HCT116 (cell line): ENCODE measurements around the gene FBH1. TPM values are rescaled to one million over a fixed set of nuclear protein-coding genes. Genes with fewer than 3 reads are reported as not detected.
"Not testable (repeated sequence)": the region's sequence is repeated elsewhere in the genome, so short reads cannot be mapped to it uniquely, and the experiment has no call there.

Experiments used
- ATAC-seq: fragments of 200-7000 bp; cut with Tn5 transposase; 2 replicates; pipeline ENCODE4 v1.9.1; 2020; ENCODE audit warnings: mild to moderate bottlenecking, moderate library complexity
- BruUV-seq: library from RNA; stranded (reverse); fragments of 400-500 nt; replicated peaks from 2 replicates; lab custom pipeline; 2021; lab: Mats Ljungman, UMichigan
- CTCF ChIA-PET: fragments of 300-600 bp; sonication (Branson Sonifier 250); formaldehyde crosslinking; loops from one replicate; lab custom pipeline; 2021; ENCODE audit warnings: antibody characterized with exemption; lab: Charles Lee
- POLR2A ChIA-PET: fragments of 300-600, 350-600 bp; sonication (Branson Sonifier 250); formaldehyde crosslinking; loops from one replicate; lab custom pipeline; 2021; ENCODE audit warnings: antibody characterized with exemption; lab: Charles Lee
- RAD21 ChIA-PET, 2 experiments: fragments of 300-600 bp; sonication (Branson Sonifier 250); formaldehyde crosslinking; loops; one replicate each; lab custom pipeline; 2023; ENCODE audit warnings: low total read pairs in 2 of 2; ENCODE audit not compliant: uncharacterized antibody in 2 of 2, unreplicated experiment in 2 of 2, low non-redundant PET in 1 of 2; lab: Charles Lee
- DNase-seq: peaks from one replicate; pipeline ENCODE4 v3.0.0-alpha.2; 2010; ENCODE audit warnings: low read depth, low spot score
- H2AFZ ChIP-seq: fragments of 200-600 bp; shearing (Covaris generic), sonication (generic); 2 replicates; pipeline ENCODE4 v1.6.1; 2017; ENCODE audit warnings: low read depth, mixed run types, mixed read lengths, antibody characterized with exemption, low read length; ENCODE audit not compliant: poor library complexity, severe bottlenecking
- H3K27ac ChIP-seq: 2 replicates; pipeline ENCODE4 v1.5.1; 2012; ENCODE audit warnings: low read depth, low read length
- H3K27me3 ChIP-seq: fragments of 200-600 bp; sonication (generic); 2 replicates; pipeline ENCODE4 v1.6.1; 2016; ENCODE audit warnings: mixed run types, low read length, mixed read lengths; ENCODE audit not compliant: insufficient read depth
- H3K36me3 ChIP-seq, 2 experiments: fragments of 200-500 bp in 1 of 2; fragments of 200-600 bp in 1 of 2; sonication (Bioruptor generic) in 1 of 2; sonication (generic) in 1 of 2; 2 replicates each; pipeline versions ENCODE4 v1.5.1 to v1.6.1; 2014 to 2016; ENCODE audit warnings: low read length in 2 of 2, inconsistent platforms in 1 of 2, mixed read lengths in 1 of 2, mixed run types in 1 of 2; ENCODE audit not compliant: insufficient read depth in 2 of 2, control insufficient read depth in 1 of 2
- H3K4me1 ChIP-seq, 2 experiments: fragments of 200-600 bp in 1 of 2; sonication (generic) in 1 of 2; 2 replicates each; pipeline versions ENCODE4 v1.5.1 to v1.6.1; 2012 to 2017; ENCODE audit warnings: low read length in 2 of 2, inconsistent platforms in 1 of 2, mild to moderate bottlenecking in 1 of 2, mixed read lengths in 1 of 2, mixed run types in 1 of 2, moderate library complexity in 1 of 2; ENCODE audit not compliant: insufficient read depth in 2 of 2, control insufficient read depth in 1 of 2
- H3K4me2 ChIP-seq: fragments of 200-600 bp; sonication (generic); 2 replicates; pipeline ENCODE4 v1.6.1; 2017; ENCODE audit warnings: mixed run types, low read length, mixed read lengths
- H3K4me3 ChIP-seq, 2 experiments: fragments of 200-600 bp in 1 of 2; sonication (generic) in 1 of 2; replicated peaks in 1 of 2; 2 replicates each; pipeline ENCODE4 v1.5.1; 2011 to 2016; ENCODE audit warnings: low read length in 2 of 2, control low read depth in 1 of 2, low read depth in 1 of 2, mild to moderate bottlenecking in 1 of 2, mixed read lengths in 1 of 2, mixed run types in 1 of 2
- H3K79me2 ChIP-seq: fragments of 200-600 bp; sonication (generic); 2 replicates; pipeline ENCODE4 v1.6.1; 2017; ENCODE audit warnings: mild to moderate bottlenecking, mixed run types, low read length, moderate library complexity, mixed read lengths; ENCODE audit not compliant: insufficient read depth
- H3K9ac ChIP-seq: fragments of 200-600 bp; sonication (generic); 2 replicates; pipeline ENCODE4 v1.6.1; 2016; ENCODE audit warnings: low read length, mixed read lengths
- H3K9me2 ChIP-seq: fragments of 200-600 bp; sonication (generic), shearing (Covaris generic); 2 replicates; pipeline ENCODE4 v1.6.1; 2017; ENCODE audit warnings: mixed run types, mild to moderate bottlenecking, moderate library complexity; ENCODE audit not compliant: insufficient read depth
- H3K9me3 ChIP-seq, 2 experiments: fragments of 200-500 bp in 1 of 2; fragments of 200-600 bp in 1 of 2; sonication (Bioruptor generic) in 1 of 2; sonication (generic) in 1 of 2; 2 replicates each; pipeline ENCODE4 v1.6.1; 2014 to 2017; ENCODE audit warnings: low read length in 2 of 2, mixed read lengths in 2 of 2, inconsistent platforms in 1 of 2, low read depth in 1 of 2, mild to moderate bottlenecking in 1 of 2, mixed run types in 1 of 2, moderate library complexity in 1 of 2; ENCODE audit not compliant: control insufficient read depth in 1 of 2, insufficient read depth in 1 of 2
- H4K20me1 ChIP-seq: fragments of 200-600 bp; sonication (generic), shearing (Covaris generic); 2 replicates; pipeline ENCODE4 v1.6.1; 2017; ENCODE audit warnings: mixed run types, mild to moderate bottlenecking, moderate library complexity; ENCODE audit not compliant: insufficient read depth
- CEBPB ChIP-seq: IDR thresholded peaks from 2 replicates; pipeline ENCODE4 v1.6.1; 2012; ENCODE audit warnings: low read depth
- EGR1 ChIP-seq: IDR thresholded peaks from 2 replicates; pipeline ENCODE4 v1.6.1; 2012; ENCODE audit warnings: low read depth
- ELF1 ChIP-seq: IDR thresholded peaks from 2 replicates; pipeline ENCODE4 v1.6.1; 2012; ENCODE audit warnings: low read depth, borderline replicate concordance
- FOSL1 ChIP-seq: IDR thresholded peaks from 2 replicates; pipeline ENCODE4 v1.6.1; 2012; ENCODE audit warnings: low read depth
- JUND ChIP-seq: IDR thresholded peaks from 2 replicates; pipeline ENCODE4 v1.6.1; 2012
- POLR2A ChIP-seq: IDR thresholded peaks from 2 replicates; pipeline ENCODE4 v1.7.0; 2011; ENCODE audit warnings: borderline replicate concordance; ENCODE audit not compliant: insufficient read depth, insufficient read length; ENCODE audit errors: extremely low read depth
- POLR2AphosphoS5 ChIP-seq: IDR thresholded peaks from 2 replicates; pipeline ENCODE4 v1.6.1; 2011; ENCODE audit warnings: mild to moderate bottlenecking, low read depth, low read length, moderate library complexity
- RAD21 ChIP-seq: IDR thresholded peaks from 2 replicates; pipeline ENCODE4 v1.6.1; 2012; ENCODE audit warnings: low read depth, mild to moderate bottlenecking
- SIN3A ChIP-seq: IDR thresholded peaks from 2 replicates; pipeline ENCODE4 v1.6.1; 2012; ENCODE audit warnings: low read depth
- SRF ChIP-seq: IDR thresholded peaks from 2 replicates; pipeline ENCODE4 v1.6.1; 2012; ENCODE audit warnings: low read depth
- TCF7L2 ChIP-seq: IDR thresholded peaks from 2 replicates; pipeline ENCODE4 v1.7.0; 2011; ENCODE audit warnings: borderline replicate concordance, inconsistent platforms; ENCODE audit not compliant: insufficient read depth, insufficient read length; ENCODE audit errors: extremely low read depth
- ZFX ChIP-seq: fragments of 450-650 bp; IDR thresholded peaks from 2 replicates; pipeline ENCODE4 v1.6.1; 2017
- ZNF274 ChIP-seq: fragments of 200-500 bp; sonication (Bioruptor generic); IDR thresholded peaks from 2 replicates; pipeline ENCODE4 v1.6.1; 2014; ENCODE audit warnings: mild to moderate bottlenecking, low read depth, low read length, inconsistent platforms
- intact Hi-C: fragments of 100-400 bp; cut with micrococcal nuclease; formaldehyde crosslinking; loops from 2 replicates; pipeline ENCODE4 v1.10.0; 2022
- total RNA-seq: library from RNA; stranded (reverse); gene quantifications from one replicate; pipeline ENCODE4 v1.2.1, GENCODE V29; 2021; ENCODE audit not compliant: unreplicated experiment
- TF ChIP-seq, protein P1 (sequence below): IDR thresholded peaks from 2 replicates; pipeline ENCODE4 v1.6.1; 2012
- TF ChIP-seq, protein P2 (sequence below), 3 experiments: fragments of 200-600 bp in 1 of 3; sonication (generic) in 1 of 3; IDR thresholded peaks in 2 of 3; conservative IDR thresholded peaks in 1 of 3; 2 replicates each; pipeline ENCODE4 v1.5.1; 2012 to 2017; ENCODE audit warnings: low read depth in 2 of 3, low read length in 2 of 3, antibody characterized with exemption in 1 of 3, borderline replicate concordance in 1 of 3, control low read depth in 1 of 3, mild to moderate bottlenecking in 1 of 3, mixed read lengths in 1 of 3, mixed run types in 1 of 3, moderate library complexity in 1 of 3; ENCODE audit not compliant: insufficient read depth in 1 of 3
- TF ChIP-seq, protein P3 (sequence below): IDR thresholded peaks from 2 replicates; pipeline ENCODE4 v1.6.1; 2012; ENCODE audit warnings: low read depth

Gene FBH1
- total RNA-seq, 1 experiment from 2014 or later: 70.2 TPM

DNA sequence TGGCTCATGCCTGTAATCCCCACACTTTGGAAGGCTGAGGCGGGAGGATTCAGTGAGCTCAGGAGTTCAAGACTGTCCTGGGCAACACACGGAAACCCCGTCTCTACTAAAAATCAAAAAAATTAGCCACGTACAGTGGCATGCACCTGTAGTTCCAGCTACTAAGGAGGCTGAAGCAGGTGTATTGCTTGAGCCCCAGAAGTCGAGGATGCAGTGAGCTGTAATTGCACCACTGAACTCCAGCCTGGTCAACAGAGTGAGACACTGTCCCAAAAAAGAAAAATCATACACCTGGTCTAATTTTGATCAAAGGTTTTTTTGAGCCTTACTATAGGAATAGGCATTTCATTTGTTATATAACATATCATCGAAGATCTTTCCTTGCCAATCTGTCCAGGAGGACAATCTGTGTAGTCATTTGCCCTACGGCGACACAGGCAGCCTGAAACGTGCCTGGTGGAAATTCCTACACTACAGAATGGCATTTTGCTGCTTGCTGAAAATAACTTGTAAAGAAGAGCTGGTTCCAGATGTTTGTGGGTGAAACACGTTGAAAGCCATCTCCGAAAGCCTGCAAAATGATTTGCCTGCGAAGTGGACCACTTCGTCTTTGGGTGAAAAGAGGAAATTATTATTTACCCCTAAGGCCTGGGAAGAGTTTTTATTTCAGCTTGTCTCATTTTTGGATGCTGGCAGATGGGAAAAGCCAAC is 45.5 kb upstream of the FBH1 start:
- ATAC-seq (no peak), DNase-seq (no peak)
- POLR2A ChIA-PET: interaction anchor here (0.6 to 1.8 kb wide), 2 partner anchors 9 to 31 kb away, joined by 3 to 5 read pairs; partner anchors contain the start of gene GDI2
- Histone ChIP-seq H3K27me3 (no peaks in the 10 kb centered on the region), H2AFZ (no peak overlapping the region), H3K4me1 (no peaks in the 10 kb centered on the region), H3K79me2 (no peaks in the 10 kb centered on the region), H3K9ac (no peak overlapping the region), H3K9me2 (no peaks in the 10 kb centered on the region), H4K20me1 (no peaks in the 10 kb centered on the region), H3K4me3 (no peak overlapping the region), H3K9me3 (no peaks in the 10 kb centered on the region), H3K36me3 (no peaks in the 10 kb centered on the region), H3K27ac (no peak overlapping the region), H3K4me2 (no peak overlapping the region)
- TF ChIP-seq ZFX: no peak
- TF ChIP-seq POLR2AphosphoS5: no peak
- no peak for TF ChIP-seq JUND
- no peak for TF ChIP-seq TCF7L2
- TF ChIP-seq, protein P1, sequence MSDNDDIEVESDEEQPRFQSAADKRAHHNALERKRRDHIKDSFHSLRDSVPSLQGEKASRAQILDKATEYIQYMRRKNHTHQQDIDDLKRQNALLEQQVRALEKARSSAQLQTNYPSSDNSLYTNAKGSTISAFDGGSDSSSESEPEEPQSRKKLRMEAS: no peak
- TF ChIP-seq EGR1: no peak
- TF ChIP-seq, protein P2, sequence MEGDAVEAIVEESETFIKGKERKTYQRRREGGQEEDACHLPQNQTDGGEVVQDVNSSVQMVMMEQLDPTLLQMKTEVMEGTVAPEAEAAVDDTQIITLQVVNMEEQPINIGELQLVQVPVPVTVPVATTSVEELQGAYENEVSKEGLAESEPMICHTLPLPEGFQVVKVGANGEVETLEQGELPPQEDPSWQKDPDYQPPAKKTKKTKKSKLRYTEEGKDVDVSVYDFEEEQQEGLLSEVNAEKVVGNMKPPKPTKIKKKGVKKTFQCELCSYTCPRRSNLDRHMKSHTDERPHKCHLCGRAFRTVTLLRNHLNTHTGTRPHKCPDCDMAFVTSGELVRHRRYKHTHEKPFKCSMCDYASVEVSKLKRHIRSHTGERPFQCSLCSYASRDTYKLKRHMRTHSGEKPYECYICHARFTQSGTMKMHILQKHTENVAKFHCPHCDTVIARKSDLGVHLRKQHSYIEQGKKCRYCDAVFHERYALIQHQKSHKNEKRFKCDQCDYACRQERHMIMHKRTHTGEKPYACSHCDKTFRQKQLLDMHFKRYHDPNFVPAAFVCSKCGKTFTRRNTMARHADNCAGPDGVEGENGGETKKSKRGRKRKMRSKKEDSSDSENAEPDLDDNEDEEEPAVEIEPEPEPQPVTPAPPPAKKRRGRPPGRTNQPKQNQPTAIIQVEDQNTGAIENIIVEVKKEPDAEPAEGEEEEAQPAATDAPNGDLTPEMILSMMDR (IDR thresholded peaks at IDR 0.05 in 2 of 3, conservative IDR thresholded peaks at IDR 0.05 in 1 of 3; ENCODE audit: borderline replicate concordance in 1 of 3, insufficient read depth in 1 of 3, low read depth in 2 of 3, low read length in 2 of 3): no peak
- TF ChIP-seq CEBPB: no peak
- TF ChIP-seq, protein P3, sequence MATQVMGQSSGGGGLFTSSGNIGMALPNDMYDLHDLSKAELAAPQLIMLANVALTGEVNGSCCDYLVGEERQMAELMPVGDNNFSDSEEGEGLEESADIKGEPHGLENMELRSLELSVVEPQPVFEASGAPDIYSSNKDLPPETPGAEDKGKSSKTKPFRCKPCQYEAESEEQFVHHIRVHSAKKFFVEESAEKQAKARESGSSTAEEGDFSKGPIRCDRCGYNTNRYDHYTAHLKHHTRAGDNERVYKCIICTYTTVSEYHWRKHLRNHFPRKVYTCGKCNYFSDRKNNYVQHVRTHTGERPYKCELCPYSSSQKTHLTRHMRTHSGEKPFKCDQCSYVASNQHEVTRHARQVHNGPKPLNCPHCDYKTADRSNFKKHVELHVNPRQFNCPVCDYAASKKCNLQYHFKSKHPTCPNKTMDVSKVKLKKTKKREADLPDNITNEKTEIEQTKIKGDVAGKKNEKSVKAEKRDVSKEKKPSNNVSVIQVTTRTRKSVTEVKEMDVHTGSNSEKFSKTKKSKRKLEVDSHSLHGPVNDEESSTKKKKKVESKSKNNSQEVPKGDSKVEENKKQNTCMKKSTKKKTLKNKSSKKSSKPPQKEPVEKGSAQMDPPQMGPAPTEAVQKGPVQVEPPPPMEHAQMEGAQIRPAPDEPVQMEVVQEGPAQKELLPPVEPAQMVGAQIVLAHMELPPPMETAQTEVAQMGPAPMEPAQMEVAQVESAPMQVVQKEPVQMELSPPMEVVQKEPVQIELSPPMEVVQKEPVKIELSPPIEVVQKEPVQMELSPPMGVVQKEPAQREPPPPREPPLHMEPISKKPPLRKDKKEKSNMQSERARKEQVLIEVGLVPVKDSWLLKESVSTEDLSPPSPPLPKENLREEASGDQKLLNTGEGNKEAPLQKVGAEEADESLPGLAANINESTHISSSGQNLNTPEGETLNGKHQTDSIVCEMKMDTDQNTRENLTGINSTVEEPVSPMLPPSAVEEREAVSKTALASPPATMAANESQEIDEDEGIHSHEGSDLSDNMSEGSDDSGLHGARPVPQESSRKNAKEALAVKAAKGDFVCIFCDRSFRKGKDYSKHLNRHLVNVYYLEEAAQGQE: no peak
- no peak for TF ChIP-seq SIN3A
- no peak for TF ChIP-seq ELF1
- no peak for TF ChIP-seq FOSL1
- no peak for TF ChIP-seq ZNF274
- TF ChIP-seq POLR2A: no peak
- no peak for TF ChIP-seq SRF
- no peak for TF ChIP-seq RAD21
- intact Hi-C loops: no loop called here
- CTCF ChIA-PET: no interaction called here
- RAD21 ChIA-PET: interaction anchor here (0.6 kb wide), 2 partner anchors 14 to 134 kb away, joined by 3 to 5 read pairs; no protein-coding TSS in a partner anchor
- BruUV-seq: no TSS peak

DNA sequence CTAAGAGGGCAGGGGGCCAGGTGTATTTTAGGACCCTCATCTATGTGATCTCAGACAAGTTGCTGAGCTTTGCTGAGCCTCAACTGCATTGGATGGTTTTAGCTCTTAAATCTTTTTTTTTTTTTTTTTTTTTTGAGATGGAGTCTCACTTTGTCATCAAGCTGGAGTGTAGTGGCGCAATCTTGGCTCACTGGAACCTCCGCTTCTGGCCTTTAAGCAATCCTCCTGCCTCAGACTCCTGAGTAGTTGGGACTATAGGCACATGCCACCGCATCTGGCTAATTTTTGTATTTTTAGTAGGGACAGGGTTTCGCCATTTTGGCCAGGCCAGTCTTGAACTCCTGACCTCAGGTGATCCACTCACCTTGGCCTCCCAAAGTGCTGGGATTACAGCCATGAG is 43.4 kb upstream of the FBH1 start:
- ATAC-seq, H3K27ac ChIP-seq, DNase-seq, POLR2A ChIA-PET, CTCF ChIA-PET, H3K9me2 ChIP-seq, H4K20me1 ChIP-seq, H3K27me3 ChIP-seq, H3K4me1 ChIP-seq, H3K9ac ChIP-seq, H3K4me3 ChIP-seq, intact Hi-C loops, H3K4me2 ChIP-seq, H3K9me3 ChIP-seq, H3K79me2 ChIP-seq, BruUV-seq, H3K36me3 ChIP-seq, H2AFZ ChIP-seq: not testable (repeated sequence)
- RAD21 ChIA-PET: interaction anchor here in 1 of 2 experiments (0.7 kb wide), 1 partner anchor 14 kb away, joined by 3 read pairs; no protein-coding TSS in a partner anchor
